Measurements from ENCODE around the gene ACR. TPM values are rescaled to one million over a fixed set of nuclear protein-coding genes. Genes with fewer than 3 reads are reported as not detected.

The ACR gene
- total and polyA plus RNA-seq, 2 donors from 2014 or later: 1.0 to 1.6 TPM

- intact Hi-C loops (cut with DNase I): no loop called here
- TF ChIP-seq CTCF (IDR thresholded peaks at IDR 0.05; ENCODE audit: borderline replicate concordance, extremely low read depth, insufficient read depth): no peak
- Histone ChIP-seq H3K27me3 (ENCODE audit: control insufficient read depth, insufficient read depth, low read length) (no peaks in the 10 kb centered on the region), H3K4me3 (ENCODE audit: low read length in 3 of 3) (no peak overlapping the region), H3K27ac (ENCODE audit: low read depth in 2 of 2, low read length in 2 of 2) (no peak overlapping the region), H3K9me3 (ENCODE audit: control insufficient read depth in 2 of 3, insufficient read depth in 1 of 3, low read length in 3 of 3) (no peaks in the 10 kb centered on the region), H3K9ac (ENCODE audit: low read length in 3 of 3) (no peak overlapping the region), H3K36me3 (ENCODE audit: control insufficient read depth in 2 of 3, insufficient read depth in 3 of 3, low read length in 3 of 3) (peaks cover 0 to 5% (median 2%) of the 10 kb centered on the region in 3 donors), H3K4me1 (ENCODE audit: control insufficient read depth in 2 of 3, insufficient read depth in 2 of 3, low read depth in 1 of 3, low read length in 3 of 3) (peaks cover 0 to 10% (median 7%) of the 10 kb centered on the region in 3 donors)
- FAIRE-seq (no peak), DNase-seq (peak in 3 of 5 donors; percentile 44 to 74 (median 69))
These were observed 32.1 kb upstream of the ACR start for GRCh38 chr22:50705851-50706351.

GRCh38 chr22:50706481-50707125 is 31.4 kb upstream of the ACR start:
- FAIRE-seq: no peak
- intact Hi-C loops (cut with DNase I): no loop called here

GRCh38 chr22:50708474-50708873 is 29.5 kb upstream of the ACR start:
- FAIRE-seq (no peak), DNase-seq (no peak)
- Histone ChIP-seq H3K4me1 (ENCODE audit: control insufficient read depth in 2 of 3, insufficient read depth in 2 of 3, low read depth in 1 of 3, low read length in 3 of 3) (peaks cover 0 to 4% (median 0%) of the 10 kb centered on the region in 3 donors), H3K27ac (ENCODE audit: low read depth in 2 of 2, low read length in 2 of 2) (no peak overlapping the region), H3K4me3 (ENCODE audit: low read length in 3 of 3) (no peak overlapping the region), H3K9me3 (ENCODE audit: control insufficient read depth in 2 of 3, insufficient read depth in 1 of 3, low read length in 3 of 3) (no peaks in the 10 kb centered on the region), H3K27me3 (ENCODE audit: control insufficient read depth, insufficient read depth, low read length) (no peaks in the 10 kb centered on the region), H3K36me3 (ENCODE audit: control insufficient read depth in 2 of 3, insufficient read depth in 3 of 3, low read length in 3 of 3) (peaks cover 0 to 3% (median 0%) of the 10 kb centered on the region in 3 donors), H3K9ac (ENCODE audit: low read length in 3 of 3) (no peak overlapping the region)
- intact Hi-C loops (cut with DNase I): no loop called here
- TF ChIP-seq CTCF (IDR thresholded peaks at IDR 0.05; ENCODE audit: borderline replicate concordance, extremely low read depth, insufficient read depth): no peak

More at GRCh38 chr22:50706481-50707125, 31.4 kb upstream of the ACR start:
- H3K4me1 ChIP-seq (ENCODE audit: control insufficient read depth in 2 of 3, insufficient read depth in 2 of 3, low read depth in 1 of 3, low read length in 3 of 3): peaks cover 0 to 4% (median 4%) of the 10 kb centered on the region in 3 donors
- TF ChIP-seq CTCF (IDR thresholded peaks at IDR 0.05; ENCODE audit: borderline replicate concordance, extremely low read depth, insufficient read depth): no peak
- peaks cover 0 to 6% (median 2%) of the 10 kb centered on the region in 3 donors for H3K36me3 ChIP-seq (ENCODE audit: control insufficient read depth in 2 of 3, insufficient read depth in 3 of 3, low read length in 3 of 3)
- no peak overlapping the region for H3K27ac ChIP-seq (ENCODE audit: low read depth in 2 of 2, low read length in 2 of 2)
- DNase-seq: peak in 2 of 5 donors; percentile 9 to 40
- no peak overlapping the region for H3K4me3 ChIP-seq (ENCODE audit: low read length in 3 of 3)
- no peak overlapping the region for H3K9ac ChIP-seq (ENCODE audit: low read length in 3 of 3)
- no peaks in the 10 kb centered on the region for H3K27me3 ChIP-seq (ENCODE audit: control insufficient read depth, insufficient read depth, low read length)
- no peaks in the 10 kb centered on the region for H3K9me3 ChIP-seq (ENCODE audit: control insufficient read depth in 2 of 3, insufficient read depth in 1 of 3, low read length in 3 of 3)

Measured in kidney (tissue), 14 donors.